K562 (cell line): ENCODE data around the gene NOM1. TPM values are rescaled to one million over a fixed set of nuclear protein-coding genes. Genes with fewer than 3 reads are reported as not detected.

Experiments used
- BRD4 ChIP-seq: fragments of 200-600 bp; sonication (generic); IDR thresholded peaks from 2 replicates; pipeline ENCODE4 v1.6.1; 2017; ENCODE audit warnings: inconsistent platforms
- CBX2 ChIP-seq: fragments of 200-600 bp; sonication (generic); IDR thresholded peaks from one replicate; pipeline ENCODE4 v1.6.1; 2012; ENCODE audit warnings: mild to moderate bottlenecking, low read length, inconsistent platforms; ENCODE audit not compliant: insufficient read depth, poor library complexity, severe bottlenecking
- FIP1L1 ChIP-seq: fragments of 200-400 bp; formaldehyde crosslinking; IDR thresholded peaks from 2 replicates; pipeline ENCODE4 v1.6.1; 2018; ENCODE audit warnings: mild to moderate bottlenecking, low read depth, low read length; ENCODE audit not compliant: poor library complexity, severe bottlenecking
- GATA2 ChIP-seq: sonication (generic); formaldehyde crosslinking; IDR thresholded peaks from 2 replicates; pipeline ENCODE4 v1.4.0; 2020; ENCODE audit warnings: mild to moderate bottlenecking, missing genetic modification reagents
- IRF2 ChIP-seq: sonication (generic); formaldehyde crosslinking; IDR thresholded peaks from 2 replicates; pipeline ENCODE4 v1.8.1; 2022; ENCODE audit warnings: mild to moderate bottlenecking, missing genetic modification reagents
- KDM4B ChIP-seq, 2 experiments: fragments of 450-650 bp in 1 of 2; sonication (generic) in 1 of 2; IDR thresholded peaks; 2 replicates each; pipeline ENCODE4 v1.6.1; 2016 to 2017; ENCODE audit warnings: borderline replicate concordance in 2 of 2, antibody characterized with exemption in 1 of 2, low read depth in 1 of 2, mild to moderate bottlenecking in 1 of 2
- MECOM ChIP-seq: fragments of 250-450 bp; sonication (Bioruptor Pico); IDR thresholded peaks from 2 replicates; pipeline ENCODE4 v1.8.0; 2022; ENCODE audit warnings: inconsistent platforms
- NR2C1 ChIP-seq, 2 experiments: fragments of 450-650 bp; IDR thresholded peaks; 2 replicates each; pipeline ENCODE4 v1.6.1; 2017; ENCODE audit warnings: mild to moderate bottlenecking in 2 of 2, antibody characterized with exemption in 1 of 2, inconsistent platforms in 1 of 2, missing compliant biosample characterization in 1 of 2, missing genetic modification characterization in 1 of 2
- PRMT5 ChIP-seq: sonication (generic); formaldehyde crosslinking; IDR thresholded peaks from 2 replicates; pipeline ENCODE4 v1.5.0; 2020; ENCODE audit warnings: missing genetic modification reagents
- SRSF7 ChIP-seq: fragments of 200-400 bp; formaldehyde crosslinking; optimal IDR thresholded peaks from 2 replicates; pipeline ENCODE3; 2017; ENCODE audit warnings: mild to moderate bottlenecking, low read depth, low read length
- TAF15 ChIP-seq: fragments of 200-400 bp; formaldehyde crosslinking; IDR thresholded peaks from 2 replicates; pipeline ENCODE4 v1.6.1; 2017; ENCODE audit warnings: mild to moderate bottlenecking, low read depth, low read length, moderate library complexity
- ZNF174 ChIP-seq: fragments of 250-450 bp; sonication (Bioruptor Pico); IDR thresholded peaks from 2 replicates; pipeline ENCODE4 v1.4.0; 2020; ENCODE audit warnings: mild to moderate bottlenecking
- polyA plus RNA-seq, 8 experiments: library from polyadenylated mRNA; depleted of rRNA in 4 of 8; stranded (reverse) in 5 of 8; unstranded in 3 of 8; fragments of >200 nt; fragmentation: Nextera tagmentation in 2 of 8; fragmentation: Illumina TruSeq in 1 of 8; extraction: Ambion mirVana in 2 of 8; extraction: Trizol in 1 of 8; gene quantifications; 2 replicates each; pipeline versions ENCODE4 v1.2.1 to v1.2.3, GENCODE V29; 2011 to 2014; ENCODE audit warnings: inconsistent platforms in 1 of 8, missing spikeins in 1 of 8
- total RNA-seq, 7 experiments: library from RNA; depleted of rRNA in 6 of 7; stranded (reverse); fragments of >200 nt in 6 of 7; fragmentation: Illumina TruSeq in 2 of 7; extraction: Trizol in 2 of 7; gene quantifications; 2 replicates each; pipeline versions ENCODE4 v1.2.1 to v1.2.3, GENCODE V29; 2011 to 2021; ENCODE audit warnings: low replicate concordance in 1 of 7
- TF ChIP-seq, protein P1 (sequence below): fragments of 450-650 bp; IDR thresholded peaks from 2 replicates; pipeline ENCODE4 v1.7.1; 2018; ENCODE audit warnings: mild to moderate bottlenecking, low read depth; ENCODE audit not compliant: partially characterized antibody
- TF ChIP-seq, protein P2 (sequence below): sonication (generic); formaldehyde crosslinking; IDR thresholded peaks from 2 replicates; pipeline ENCODE4 v1.8.0; 2022; ENCODE audit warnings: missing genetic modification reagents, mild to moderate bottlenecking, moderate library complexity, borderline replicate concordance

The NOM1 gene
- total and polyA plus RNA-seq, 9 of the 15 experiments (the other 6 are each of a cell fraction or from before 2014, with no cell fraction given) = 6.8 to 47.3 (median 37.4) TPM

DNA sequence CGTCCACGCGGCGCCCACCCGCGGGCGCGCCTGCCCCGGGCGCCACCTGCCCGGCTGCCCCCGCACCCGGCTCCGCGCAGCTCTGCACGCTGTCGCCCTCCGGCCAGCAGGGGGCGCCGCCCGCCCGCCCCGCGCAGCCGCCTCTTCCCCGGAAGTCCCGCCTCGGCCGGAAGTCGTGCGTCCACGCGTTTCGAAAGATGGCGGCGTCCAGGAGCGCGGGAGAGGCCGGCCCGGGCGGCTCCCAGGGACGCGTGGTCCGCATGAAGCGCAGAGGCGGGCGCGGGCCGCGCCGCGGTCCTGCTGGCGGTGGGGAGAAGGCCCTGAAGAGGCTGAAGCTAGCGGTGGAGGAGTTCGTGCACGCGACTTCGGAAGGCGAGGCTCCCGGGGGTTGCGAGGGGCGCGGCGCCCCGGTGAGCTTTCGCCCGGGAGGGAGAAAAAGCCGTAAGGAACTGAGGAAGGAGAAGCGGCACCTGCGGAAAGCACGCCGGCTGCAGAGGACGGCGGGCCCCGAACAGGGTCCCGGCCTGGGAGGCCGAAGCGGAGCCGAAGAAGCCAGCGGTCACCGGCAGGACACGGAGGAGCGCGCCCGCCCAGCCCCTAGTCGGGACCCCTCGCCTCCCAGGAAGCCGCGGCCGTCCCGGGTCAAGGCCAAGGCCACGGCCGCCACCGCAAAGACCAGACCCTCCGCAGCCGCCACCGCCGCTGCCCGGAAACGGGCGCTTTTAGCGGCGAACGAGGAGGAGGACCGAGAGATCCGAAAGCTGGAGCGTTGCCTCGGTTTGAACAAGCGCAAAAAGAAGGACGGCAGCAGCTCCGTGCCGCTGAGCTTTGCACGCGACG lies at the start of gene NOM1 (continued):
- TF ChIP-seq MECOM (no peak), ZNF174 (CRISPR knock-in tag) (no peak), KDM4B (IDR thresholded peaks at IDR 0.05; ENCODE audit: borderline replicate concordance in 2 of 2, low read depth in 1 of 2) (peak in 1 of 2 experiments; percentile 92; a peak in 2 of 4 replicates), GATA2 (CRISPR knock-in tag) (0 out of 2 replicates have a peak, but pooled peaks have one; percentile 22), PRMT5 (CRISPR knock-in tag) (no peak), FIP1L1 (peak; percentile 84), SRSF7 (no peak), NR2C1 (IDR thresholded peaks at IDR 0.05) (no peak), NR2C1 (tag; IDR thresholded peaks at IDR 0.05) (no peak), IRF2 (CRISPR knock-in tag) (peak; percentile 81; the same call in 1 of the 2 replicates), BRD4 (peak; percentile 35; the same call in 1 of the 2 replicates), TAF15 (no peak), CBX2 (no peak)
- TF ChIP-seq, protein P1, sequence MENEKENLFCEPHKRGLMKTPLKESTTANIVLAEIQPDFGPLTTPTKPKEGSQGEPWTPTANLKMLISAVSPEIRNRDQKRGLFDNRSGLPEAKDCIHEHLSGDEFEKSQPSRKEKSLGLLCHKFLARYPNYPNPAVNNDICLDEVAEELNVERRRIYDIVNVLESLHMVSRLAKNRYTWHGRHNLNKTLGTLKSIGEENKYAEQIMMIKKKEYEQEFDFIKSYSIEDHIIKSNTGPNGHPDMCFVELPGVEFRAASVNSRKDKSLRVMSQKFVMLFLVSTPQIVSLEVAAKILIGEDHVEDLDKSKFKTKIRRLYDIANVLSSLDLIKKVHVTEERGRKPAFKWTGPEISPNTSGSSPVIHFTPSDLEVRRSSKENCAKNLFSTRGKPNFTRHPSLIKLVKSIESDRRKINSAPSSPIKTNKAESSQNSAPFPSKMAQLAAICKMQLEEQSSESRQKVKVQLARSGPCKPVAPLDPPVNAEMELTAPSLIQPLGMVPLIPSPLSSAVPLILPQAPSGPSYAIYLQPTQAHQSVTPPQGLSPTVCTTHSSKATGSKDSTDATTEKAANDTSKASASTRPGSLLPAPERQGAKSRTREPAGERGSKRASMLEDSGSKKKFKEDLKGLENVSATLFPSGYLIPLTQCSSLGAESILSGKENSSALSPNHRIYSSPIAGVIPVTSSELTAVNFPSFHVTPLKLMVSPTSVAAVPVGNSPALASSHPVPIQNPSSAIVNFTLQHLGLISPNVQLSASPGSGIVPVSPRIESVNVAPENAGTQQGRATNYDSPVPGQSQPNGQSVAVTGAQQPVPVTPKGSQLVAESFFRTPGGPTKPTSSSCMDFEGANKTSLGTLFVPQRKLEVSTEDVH = peak; percentile 91
- TF ChIP-seq, protein P2, sequence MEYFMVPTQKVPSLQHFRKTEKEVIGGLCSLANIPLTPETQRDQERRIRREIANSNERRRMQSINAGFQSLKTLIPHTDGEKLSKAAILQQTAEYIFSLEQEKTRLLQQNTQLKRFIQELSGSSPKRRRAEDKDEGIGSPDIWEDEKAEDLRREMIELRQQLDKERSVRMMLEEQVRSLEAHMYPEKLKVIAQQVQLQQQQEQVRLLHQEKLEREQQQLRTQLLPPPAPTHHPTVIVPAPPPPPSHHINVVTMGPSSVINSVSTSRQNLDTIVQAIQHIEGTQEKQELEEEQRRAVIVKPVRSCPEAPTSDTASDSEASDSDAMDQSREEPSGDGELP = peak; percentile 63
